ENCODE data around the gene BCL2L2.

GRCh38 chr14:23294734-23295561, 11.7 kb upstream of the BCL2L2 start:
- TF ChIP-seq CTCF (IDR thresholded peaks at IDR 0.05) (peak; percentile 66 to 98 (median 86)), POLR2A (IDR thresholded peaks at IDR 0.05) (peak in 1 of 2 donors; percentile 8)
